Upper lobe of right lung (tissue), 1 donor: ENCODE results near the gene GNAO1. TPM values are rescaled to one million over a fixed set of nuclear protein-coding genes. Genes with fewer than 3 reads are reported as not detected.

Source experiments
- ATAC-seq: fragments of 200-7000 bp; cut with Tn5 transposase; one replicate; pipeline ENCODE4 v1.9.1; 2020; ENCODE audit warnings: mild to moderate bottlenecking, moderate library complexity
- DNase-seq: peaks from one replicate; pipeline ENCODE4 v3.0.0-alpha.2; 2020
- H3K27ac ChIP-seq: fragments of 200-600 bp; one replicate; pipeline ENCODE4 v1.8.0; 2022
- H3K27me3 ChIP-seq: fragments of 200-600 bp; one replicate; pipeline ENCODE4 v1.8.0; 2022; ENCODE audit warnings: mild to moderate bottlenecking
- H3K36me3 ChIP-seq: fragments of 200-600 bp; one replicate; pipeline ENCODE4 v1.8.0; 2022
- H3K4me1 ChIP-seq: fragments of 200-600 bp; one replicate; pipeline ENCODE4 v1.8.0; 2022
- H3K4me3 ChIP-seq: fragments of 200-600 bp; one replicate; pipeline ENCODE4 v1.8.0; 2022; ENCODE audit warnings: mild to moderate bottlenecking
- H3K9me3 ChIP-seq: fragments of 200-600 bp; one replicate; pipeline ENCODE4 v1.8.0; 2022
- intact Hi-C: fragments of 100-400 bp; cut with DNase I; formaldehyde crosslinking; loops from one replicate; pipeline ENCODE4 v1.11.0; 2022
- total RNA-seq: library from RNA; stranded (reverse); fragmentation: NEBNext Ultra II Directional; extraction: Animal tissue kit (Norgen Biotek cat#: 25700); gene quantifications from one replicate; pipeline ENCODE4 v1.2.1, GENCODE V29; 2021
- TF ChIP-seq, protein P1 (sequence below): fragments of 200-600 bp; IDR thresholded peaks from one replicate; pipeline ENCODE4 v1.8.0; 2022; ENCODE audit warnings: antibody characterized with exemption
- donor health status: DM: no; HTN: yes; CAD: no; lungs with severe emphysema.

Gene GNAO1
- total RNA-seq, 1 donor from 2014 or later, result 1.8 TPM

DNA sequence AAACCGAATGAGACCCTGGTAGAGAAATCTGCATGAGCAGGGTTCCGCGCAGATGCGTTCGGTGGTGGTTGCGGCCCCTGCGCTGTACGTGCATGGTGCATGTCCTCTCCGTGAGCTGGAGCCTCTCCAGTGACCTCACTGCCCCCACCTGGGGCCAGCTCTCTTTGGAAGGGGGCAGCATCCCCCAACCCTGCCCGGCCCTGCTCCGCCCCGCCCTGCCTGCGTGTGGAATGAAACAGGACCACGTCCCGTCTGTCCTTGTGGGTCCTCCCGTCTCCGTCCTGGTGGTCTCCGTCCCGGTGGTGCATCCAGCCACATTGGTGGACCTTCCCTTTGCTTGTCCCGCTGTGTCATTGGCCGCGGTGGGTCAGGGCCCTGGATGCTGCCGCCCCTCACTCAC, 149.1 kb downstream of the GNAO1 start:
- Histone ChIP-seq H3K4me1 (no peaks in the 10 kb centered on the region), H3K4me3 (no peak overlapping the region), H3K9me3 (no peaks in the 10 kb centered on the region), H3K27ac (no peak overlapping the region), H3K36me3 (no peaks in the 10 kb centered on the region), H3K27me3 (no peaks in the 10 kb centered on the region)
- TF ChIP-seq, protein P1, sequence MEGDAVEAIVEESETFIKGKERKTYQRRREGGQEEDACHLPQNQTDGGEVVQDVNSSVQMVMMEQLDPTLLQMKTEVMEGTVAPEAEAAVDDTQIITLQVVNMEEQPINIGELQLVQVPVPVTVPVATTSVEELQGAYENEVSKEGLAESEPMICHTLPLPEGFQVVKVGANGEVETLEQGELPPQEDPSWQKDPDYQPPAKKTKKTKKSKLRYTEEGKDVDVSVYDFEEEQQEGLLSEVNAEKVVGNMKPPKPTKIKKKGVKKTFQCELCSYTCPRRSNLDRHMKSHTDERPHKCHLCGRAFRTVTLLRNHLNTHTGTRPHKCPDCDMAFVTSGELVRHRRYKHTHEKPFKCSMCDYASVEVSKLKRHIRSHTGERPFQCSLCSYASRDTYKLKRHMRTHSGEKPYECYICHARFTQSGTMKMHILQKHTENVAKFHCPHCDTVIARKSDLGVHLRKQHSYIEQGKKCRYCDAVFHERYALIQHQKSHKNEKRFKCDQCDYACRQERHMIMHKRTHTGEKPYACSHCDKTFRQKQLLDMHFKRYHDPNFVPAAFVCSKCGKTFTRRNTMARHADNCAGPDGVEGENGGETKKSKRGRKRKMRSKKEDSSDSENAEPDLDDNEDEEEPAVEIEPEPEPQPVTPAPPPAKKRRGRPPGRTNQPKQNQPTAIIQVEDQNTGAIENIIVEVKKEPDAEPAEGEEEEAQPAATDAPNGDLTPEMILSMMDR, result no peak
- ATAC-seq (no peak), DNase-seq (no peak)
- intact Hi-C loops, result no loop called here

DNA sequence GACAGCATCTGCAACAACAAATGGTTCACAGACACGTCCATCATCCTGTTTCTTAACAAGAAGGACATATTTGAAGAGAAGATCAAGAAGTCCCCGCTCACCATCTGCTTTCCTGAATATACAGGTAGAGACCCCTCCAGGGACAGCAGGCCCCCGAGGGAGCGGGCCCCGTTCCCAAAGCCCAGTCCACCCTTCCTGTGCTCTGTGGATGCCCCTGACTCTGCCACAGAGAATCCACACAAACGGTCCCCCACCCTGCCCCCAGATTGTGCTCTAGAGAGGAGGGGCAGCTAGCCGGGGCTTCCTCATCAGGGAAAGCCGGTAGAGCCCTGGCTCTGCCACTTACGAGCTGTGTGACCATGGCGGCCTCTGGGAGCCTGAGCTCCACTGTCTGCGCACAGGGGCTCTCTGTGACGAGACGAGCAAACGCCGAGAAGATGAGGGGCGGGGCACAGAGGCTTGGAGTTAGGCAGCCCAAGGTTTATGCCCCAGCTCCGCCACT, 149.6 kb downstream of the GNAO1 start:
- no peak for DNase-seq
- TF ChIP-seq, protein P1, result no peak

DNA sequence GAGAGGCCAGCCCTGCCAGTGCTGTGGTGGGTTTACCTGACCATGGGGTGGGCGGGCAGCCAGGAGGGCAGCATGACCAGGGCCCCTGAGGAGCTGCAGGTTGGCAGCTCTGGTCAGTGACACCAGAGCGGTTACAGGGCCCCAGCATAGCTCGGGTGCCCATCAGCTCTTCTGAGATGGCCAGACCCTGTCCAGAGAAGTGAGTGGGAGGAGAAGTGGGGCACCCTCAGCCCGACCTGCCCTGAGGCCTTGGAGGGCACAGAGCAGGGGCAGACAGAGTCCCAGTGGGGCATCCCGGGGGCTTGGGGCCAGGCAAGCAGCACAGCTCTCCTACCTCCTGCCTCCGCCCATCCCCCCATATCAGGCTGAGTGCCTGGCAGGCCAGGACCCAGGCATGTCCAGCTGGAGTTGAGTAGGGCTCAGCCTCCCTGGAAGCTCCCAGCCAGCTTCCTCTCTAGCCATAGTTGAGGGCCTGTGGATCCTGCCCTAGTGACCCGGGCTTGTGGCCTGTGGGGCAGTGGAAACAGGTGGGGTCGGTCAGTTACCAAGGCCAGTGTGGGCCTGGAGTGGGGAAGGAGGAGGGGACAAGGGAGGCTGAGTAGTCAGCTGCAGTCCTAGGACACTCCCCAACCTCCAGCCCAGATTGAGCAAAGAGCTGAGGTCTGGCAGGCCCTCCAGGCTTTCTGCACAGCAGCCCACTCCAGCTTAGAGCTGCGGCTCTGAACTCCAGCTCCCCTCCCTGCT, 150.5 kb downstream of the GNAO1 start:
- no peaks in the 10 kb centered on the region for H3K27me3 ChIP-seq
- ATAC-seq, result no peak
- no peak overlapping the region for H3K27ac ChIP-seq
- DNase-seq, result no peak
- TF ChIP-seq, protein P1, result no peak
- no peaks in the 10 kb centered on the region for H3K9me3 ChIP-seq
- no peak overlapping the region for H3K4me3 ChIP-seq
- intact Hi-C loops, result no loop called here
- H3K4me1 ChIP-seq, result no peaks in the 10 kb centered on the region
- H3K36me3 ChIP-seq, result no peaks in the 10 kb centered on the region

More for the DNA sequence above, 149.6 kb downstream of the GNAO1 start:
- intact Hi-C loops, result no loop called here
- Histone ChIP-seq H3K4me1 (no peaks in the 10 kb centered on the region), H3K4me3 (no peak overlapping the region), H3K27ac (no peak overlapping the region), H3K9me3 (no peaks in the 10 kb centered on the region), H3K36me3 (no peaks in the 10 kb centered on the region), H3K27me3 (no peaks in the 10 kb centered on the region)
- no peak for ATAC-seq

DNA sequence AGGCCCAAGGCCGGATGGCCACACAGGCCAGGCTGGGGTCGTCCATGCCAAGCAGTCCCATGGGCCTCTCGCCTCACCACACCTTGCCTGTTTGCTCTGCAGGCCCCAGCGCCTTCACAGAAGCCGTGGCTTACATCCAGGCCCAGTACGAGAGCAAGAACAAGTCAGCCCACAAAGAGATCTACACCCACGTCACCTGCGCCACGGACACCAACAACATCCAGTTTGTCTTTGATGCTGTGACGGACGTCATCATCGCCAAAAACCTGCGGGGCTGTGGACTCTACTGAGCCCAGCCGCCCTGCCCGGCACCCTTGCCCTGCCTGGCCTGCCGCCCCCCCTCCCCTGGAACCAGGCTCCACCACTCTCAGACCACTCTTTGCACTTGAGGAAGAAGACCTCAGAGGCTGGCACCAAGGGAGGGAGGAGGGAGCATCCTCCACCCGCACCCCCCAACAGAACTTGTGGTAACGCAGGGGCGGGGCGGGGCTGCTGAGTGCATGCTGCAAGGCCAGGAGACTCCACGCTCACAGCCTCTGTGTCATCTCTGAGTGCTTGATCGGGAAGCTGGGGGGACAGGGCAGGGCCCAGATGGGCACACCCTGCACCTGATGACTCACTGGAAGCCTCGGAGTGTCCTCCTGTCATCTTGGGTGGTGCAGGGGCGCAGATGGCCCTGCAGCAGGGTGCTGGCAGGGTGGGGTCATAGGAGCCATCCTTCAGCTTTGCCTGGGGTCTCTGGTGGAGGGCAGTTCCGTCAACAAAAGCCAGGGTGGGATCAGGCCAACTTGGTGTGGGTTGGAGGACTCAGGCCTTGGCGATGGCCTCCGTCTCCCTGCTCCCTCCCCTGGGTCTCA, 152.6 kb downstream of the GNAO1 start:
- no peaks in the 10 kb centered on the region for H3K27me3 ChIP-seq
- intact Hi-C loops, result no loop called here
- TF ChIP-seq, protein P1, result no peak
- no peaks in the 10 kb centered on the region for H3K4me1 ChIP-seq
- H3K27ac ChIP-seq, result no peak overlapping the region
- no peaks in the 10 kb centered on the region for H3K36me3 ChIP-seq
- H3K4me3 ChIP-seq, result no peak overlapping the region
- ATAC-seq (no peak), DNase-seq (no peak)
- no peaks in the 10 kb centered on the region for H3K9me3 ChIP-seq

DNA sequence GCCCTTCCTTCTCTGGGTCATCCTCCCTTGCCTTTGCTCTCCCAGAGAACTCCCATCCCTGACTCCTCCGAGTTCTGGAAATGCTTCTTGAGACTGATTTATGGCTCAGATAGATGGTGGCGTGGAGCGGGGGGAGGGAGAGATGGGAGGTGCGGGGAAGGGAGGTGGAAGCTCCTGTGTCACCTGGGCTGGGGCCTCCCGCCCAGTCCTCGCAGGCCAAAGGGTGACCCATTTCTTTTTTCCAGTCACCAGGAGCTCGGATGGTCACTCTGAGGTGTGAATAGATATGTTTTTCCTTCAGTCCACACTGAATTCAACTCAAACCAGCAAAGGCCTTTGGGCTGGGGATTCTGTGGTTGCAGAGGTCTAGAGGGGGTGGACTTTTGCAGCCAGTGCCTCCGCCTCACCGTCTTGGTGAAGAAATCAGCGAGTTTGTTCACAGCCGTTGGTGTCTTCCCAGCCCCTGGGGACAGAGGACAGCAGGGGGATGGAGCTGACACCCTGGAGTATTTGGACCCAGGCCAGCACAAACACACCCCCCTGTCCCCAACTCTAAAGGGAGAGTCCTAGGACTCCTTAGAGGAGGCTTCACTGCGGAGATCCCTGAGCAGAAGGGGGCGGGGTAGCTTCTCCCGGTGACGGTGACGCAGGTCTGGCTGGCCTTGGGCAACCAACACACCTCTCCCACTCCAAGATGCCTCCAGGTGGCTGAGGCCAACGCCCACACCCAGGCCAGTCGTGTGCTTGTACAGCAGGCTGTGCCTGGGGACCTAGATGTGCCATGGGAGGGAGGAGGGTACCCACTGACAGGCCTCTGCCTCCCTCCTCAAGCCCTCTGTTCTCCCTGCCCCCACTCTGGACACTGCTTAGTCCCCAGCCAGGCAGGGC, 153.5 kb downstream of the GNAO1 start:
- TF ChIP-seq, protein P1, result no peak
- H3K9me3 ChIP-seq, result no peaks in the 10 kb centered on the region
- intact Hi-C loops, result no loop called here
- H3K36me3 ChIP-seq, result no peaks in the 10 kb centered on the region
- H3K4me3 ChIP-seq, result no peak overlapping the region
- no peak for ATAC-seq
- H3K4me1 ChIP-seq, result no peaks in the 10 kb centered on the region
- H3K27me3 ChIP-seq, result no peaks in the 10 kb centered on the region
- no peak overlapping the region for H3K27ac ChIP-seq
- DNase-seq, result no peak
